Hepatic stellate cell (primary cell): ENCODE data around the gene SLC4A4.

Source experiments
- DNase-seq: peaks from one replicate; pipeline ENCODE4 v3.0.0; 2011; ENCODE audit warnings: low spot score

The SLC4A4 gene

DNA sequence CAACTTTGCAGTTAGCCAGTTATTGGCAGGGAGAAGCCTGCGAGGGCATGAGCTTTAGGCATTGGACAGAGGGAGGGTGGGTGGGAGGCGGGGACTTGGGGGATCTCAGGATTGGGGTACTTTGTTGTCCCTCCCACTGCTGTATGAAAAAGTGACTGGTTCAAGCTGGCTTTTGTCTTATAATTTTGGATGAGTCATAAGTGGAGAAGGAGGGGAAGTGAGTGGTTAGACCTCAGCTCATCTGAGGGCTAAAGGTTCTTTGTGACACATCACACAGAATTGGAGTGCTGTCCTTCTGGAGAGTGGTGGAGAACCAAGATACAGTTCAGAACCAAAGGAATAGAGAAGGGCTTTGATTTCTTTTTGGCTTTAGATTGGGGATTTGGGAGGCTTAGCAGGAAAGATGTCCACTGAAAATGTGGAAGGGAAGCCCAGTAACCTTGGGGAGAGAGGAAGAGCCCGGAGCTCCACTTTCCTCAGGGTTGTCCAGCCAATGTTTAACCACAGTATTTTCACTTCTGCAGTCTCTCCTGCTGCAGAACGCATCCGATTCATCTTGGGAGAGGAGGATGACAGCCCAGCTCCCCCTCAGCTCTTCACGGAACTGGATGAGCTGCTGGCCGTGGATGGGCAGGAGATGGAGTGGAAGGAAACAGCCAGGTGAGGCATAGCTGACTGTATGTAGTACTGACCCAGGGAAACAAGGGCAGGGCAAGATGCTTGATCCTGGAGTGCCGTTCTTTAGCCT lies at the start of gene SLC4A4:
SLC4A4 (plus strand) TSS at position 175 of the 748 bp plus-strand sequence.
- DNase-seq = peak; percentile 70

DNA sequence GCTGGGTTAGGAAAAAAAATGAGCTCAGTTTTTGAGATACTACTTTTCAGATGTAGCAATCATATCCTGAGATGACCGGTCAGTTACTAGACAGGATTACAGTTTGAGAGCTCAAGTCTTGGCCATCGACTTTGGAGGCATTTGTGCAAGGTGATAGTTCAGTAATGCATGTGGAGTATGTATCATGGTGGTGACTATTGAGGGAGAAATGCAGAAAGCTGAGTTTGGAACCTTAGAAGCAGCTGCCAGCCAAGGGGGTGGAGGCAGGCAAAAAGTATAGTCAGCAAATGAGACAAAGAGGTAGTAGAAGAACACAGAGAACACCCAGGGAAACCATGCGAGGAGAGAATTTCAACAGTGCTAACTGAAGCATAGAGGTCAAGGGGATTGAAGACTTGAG lies 48.7 kb upstream of the SLC4A4 start:
- DNase-seq = peak; percentile 40

DNA sequence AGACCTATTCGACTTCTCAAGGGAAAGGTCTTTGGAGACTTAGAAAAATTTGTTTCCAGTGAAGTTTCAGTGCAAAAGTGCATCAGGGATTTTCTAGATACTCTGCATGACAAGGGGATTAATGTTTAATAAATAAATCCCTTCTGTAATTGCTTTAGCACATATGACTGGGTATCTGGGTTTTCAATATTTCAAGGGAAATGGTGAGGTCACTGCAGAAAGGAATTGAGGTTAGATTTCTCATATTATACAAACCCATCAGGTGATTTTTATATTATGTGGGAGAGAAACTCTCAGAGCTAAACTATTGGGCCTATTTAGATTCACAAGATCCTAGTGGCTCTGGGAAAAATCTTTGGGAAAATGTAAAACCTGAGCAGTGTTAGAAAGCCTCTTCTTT lies 48.3 kb upstream of the SLC4A4 start:
- DNase-seq = no peak

DNA sequence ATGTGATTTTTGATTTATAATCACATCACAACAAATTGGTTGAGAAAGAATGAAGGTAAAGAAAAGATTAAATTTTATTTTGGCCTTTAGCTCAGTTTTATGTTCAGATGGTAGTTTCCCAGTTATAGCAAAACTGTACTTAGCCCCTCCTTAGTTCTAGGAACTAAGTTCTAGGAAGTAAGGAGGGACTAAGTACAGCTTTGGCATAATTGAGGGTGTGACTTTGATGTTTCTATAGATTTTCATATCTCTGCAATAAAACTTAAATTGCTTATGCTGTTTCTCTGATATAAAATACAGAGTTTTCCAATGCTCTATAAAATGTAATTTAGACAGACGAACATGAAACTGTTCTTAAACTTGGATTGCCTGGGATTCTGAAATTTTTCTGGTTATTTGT lies 46.6 kb upstream of the SLC4A4 start:
- no peak for DNase-seq

DNA sequence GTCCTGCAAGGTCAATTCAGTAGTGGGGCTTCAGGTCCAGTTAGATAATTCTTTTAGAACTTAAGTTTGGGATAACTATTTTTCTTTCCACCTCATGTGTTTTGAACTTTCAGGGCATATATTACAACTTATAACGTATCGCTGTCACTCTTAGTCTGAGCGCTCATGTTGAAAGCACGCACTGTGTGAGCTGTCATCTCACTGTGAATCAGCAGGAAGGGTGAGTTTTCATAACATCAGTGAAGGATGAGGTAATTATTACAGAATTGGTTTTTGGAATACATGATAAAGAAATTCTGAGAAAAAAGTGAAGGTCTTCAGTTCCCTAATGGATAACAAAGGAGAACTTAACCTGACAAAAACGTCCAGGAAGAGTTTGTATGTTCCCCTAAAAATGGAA lies 45.1 kb upstream of the SLC4A4 start:
- DNase-seq = peak; percentile 57

DNA sequence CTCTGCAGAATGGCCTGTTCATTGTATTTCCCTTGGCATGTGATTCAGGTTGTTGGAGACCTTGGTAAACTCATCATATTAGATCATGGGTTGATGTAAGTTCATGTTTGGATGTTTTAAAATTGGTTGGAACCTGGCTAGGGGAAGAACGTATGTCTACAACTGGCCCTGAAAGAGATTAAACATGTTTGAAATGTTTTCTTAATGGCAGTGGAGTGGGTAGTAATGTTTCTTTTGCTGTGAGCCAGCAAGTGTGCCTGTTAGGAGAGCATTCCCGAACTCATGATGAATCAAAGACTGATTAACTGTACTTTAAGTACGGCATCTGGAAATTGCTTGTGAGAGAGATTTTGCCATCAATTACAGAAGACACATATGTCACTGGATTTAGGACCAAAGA lies 44.5 kb upstream of the SLC4A4 start:
- DNase-seq = no peak

DNA sequence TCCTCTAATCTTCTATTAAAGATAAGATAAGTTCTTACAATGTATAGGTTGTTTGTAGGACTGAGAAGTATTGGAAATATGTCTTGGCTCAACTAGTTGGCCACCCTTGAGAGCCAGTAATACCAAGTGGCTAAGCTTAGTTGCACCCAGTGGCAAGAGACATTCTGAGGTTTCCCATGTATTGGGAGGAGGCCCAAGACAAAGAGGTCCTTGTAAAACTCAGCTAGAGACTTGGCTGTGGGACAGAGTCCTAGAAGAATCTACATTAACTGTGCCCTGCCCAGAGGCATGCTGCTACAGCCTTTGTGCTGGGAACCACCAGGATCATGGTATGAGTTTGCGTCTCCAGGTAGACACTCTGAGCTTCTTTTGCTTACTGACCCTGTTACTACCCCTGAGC lies 41.9 kb upstream of the SLC4A4 start:
- DNase-seq = no peak

DNA sequence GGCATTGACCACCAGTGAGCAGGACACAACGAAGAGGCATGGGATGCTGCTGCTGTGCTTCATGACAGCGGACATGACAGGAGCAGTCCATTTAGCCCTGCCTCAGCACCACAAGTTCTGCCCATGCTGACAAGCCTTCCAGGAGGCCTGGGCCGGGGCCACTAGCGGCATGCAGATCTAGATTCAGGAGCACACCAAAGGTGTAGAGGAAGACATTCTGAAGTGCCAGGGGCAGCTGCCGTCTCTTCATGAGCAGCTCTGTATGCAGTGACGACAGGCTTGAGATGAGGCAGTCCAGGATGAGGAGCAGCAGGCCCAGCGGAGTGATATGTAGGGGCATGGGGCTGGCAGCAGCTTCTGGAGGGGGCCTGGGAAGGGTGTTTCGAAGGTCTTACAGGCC lies 38.5 kb upstream of the SLC4A4 start:
- no peak for DNase-seq

DNA sequence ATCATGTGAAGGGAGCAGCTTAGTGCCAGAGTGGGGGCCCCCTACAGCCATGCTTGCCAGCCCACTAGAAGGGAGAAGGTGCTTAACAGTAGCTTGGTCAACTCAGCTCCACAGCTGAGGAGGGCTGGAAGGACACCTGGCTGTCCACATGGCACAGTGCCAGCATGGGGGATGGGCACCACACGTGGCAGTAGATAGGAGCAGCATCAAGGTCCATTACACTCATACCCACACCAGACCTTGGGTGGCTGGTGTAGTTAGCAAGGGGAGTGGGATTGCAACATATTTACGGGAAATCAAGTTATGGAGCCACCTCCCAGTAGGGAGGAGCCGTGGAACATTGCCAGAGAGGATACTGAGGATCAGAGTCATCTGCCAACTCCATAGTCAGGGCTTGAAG lies 37.9 kb upstream of the SLC4A4 start:
- no peak for DNase-seq

DNA sequence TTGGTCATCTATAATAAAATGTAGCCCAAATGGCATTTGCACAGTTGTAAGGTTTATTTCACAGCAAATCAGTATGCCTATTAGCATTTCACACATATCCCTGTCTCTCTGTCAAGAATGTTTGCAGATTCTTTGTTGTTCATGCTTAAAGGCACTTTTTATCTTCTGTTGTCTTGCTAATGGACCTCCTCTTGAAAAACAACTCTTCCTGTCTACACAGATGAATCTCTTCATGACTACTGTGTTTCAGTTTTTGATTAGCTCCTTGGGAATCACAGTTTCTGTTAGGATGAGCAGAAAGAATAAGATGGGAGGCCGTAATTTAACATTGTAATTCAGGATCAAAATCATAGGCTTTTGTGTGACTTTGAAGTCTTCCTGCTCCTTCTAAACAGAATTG lies 35.5 kb upstream of the SLC4A4 start:
- no peak for DNase-seq

DNA sequence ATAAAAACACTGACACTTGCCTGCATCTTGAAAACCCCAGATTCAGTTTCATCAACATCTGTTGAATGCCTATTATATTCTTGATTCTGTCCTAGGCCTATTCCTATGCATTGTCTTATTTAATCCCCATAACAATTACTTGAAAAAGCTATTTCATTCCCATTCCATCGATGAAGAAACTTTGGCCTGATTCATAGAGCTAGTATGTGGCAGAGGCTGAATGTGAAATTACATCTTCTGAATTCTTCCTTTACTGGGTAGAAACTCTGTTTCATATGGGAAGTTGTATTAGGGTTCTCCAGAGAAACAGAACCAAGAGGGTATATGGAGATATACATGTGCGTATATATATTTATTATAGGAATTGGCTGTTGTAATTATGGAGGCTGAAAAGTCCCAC lies 35.0 kb upstream of the SLC4A4 start:
- DNase-seq = no peak

DNA sequence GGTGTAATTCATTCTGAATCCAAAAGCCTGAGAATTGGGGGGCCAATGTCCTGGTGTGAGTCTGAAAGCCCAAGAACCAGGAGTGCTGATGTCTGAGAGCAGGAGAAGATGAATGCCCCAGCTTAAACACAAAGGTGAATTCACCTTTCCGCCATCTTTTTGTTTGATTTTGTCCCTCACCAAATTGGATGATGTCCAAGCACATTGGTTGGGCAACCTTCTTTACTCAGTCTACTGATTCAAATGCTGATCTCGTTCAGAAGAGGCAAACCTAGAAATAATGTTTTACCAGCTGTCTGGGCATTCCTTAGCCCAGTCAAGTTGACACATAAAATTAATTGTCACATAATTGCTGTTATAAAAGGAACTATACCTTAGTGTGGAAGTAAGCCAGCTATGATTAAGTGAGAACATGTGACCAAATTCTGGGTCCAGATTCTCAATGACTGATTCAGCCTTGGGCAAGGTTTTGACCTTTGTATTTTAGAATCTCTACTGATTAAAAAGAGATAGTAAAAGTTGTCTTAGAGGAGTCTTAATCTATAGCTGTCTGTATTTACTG lies 34.5 kb upstream of the SLC4A4 start:
- DNase-seq = no peak

DNA sequence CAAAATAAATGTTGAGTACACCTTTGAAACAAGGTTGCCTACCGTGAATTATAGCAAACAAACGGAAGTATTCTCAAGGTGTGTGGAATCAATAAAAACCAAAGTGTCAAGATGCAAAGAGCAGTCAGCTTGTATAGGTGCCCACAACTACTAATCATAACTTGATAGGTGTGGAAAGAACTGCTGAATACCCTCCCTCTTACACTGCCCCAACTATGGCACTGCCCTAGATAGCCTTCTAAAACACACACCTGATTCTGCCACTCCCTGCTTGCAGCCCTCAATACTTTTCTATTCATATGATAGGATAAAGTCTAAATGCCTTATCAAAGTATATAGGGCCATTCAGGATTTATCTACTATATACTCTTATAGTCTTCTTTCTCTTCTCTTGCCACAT lies 31.1 kb upstream of the SLC4A4 start:
- DNase-seq = no peak

DNA sequence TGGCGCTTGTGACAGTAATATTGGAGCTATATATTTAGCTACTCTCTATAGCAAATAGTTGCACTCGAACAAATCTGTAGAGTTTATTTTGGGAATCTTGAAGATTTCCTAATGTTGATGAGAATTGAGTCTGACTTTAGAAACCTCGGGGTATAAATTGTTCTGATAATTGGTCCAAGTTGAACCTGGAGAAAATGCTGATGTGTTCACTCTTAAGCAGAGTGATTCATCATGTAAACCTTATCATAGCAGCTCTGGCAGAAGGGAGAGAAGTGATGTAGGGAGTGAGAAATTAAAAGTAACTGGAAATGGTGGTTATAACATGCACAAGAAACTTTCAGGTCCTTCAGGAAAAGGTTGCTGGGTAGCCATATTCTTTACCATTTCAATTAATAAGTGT lies 16.4 kb upstream of the SLC4A4 start:
- no peak for DNase-seq

DNA sequence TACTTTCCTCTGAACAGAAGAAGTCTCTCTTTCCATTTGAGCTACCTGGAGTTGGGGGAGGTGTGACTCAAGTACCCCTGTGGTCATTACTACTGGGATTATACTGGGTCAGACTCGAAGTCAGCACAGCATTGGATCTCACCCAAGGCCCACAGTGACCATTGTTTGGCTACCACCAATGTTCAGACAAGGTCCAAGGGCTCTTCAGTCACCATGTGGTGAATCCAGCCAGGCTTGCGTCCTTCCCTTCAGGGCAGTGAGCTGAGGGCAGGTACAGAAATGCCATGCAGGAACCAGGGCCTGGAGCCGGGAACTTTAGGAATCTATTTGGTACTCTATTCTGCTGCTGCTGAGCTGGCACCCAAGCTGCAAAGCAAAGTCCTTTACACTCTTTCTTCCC lies 5.5 kb upstream of the SLC4A4 start:
- no peak for DNase-seq

DNA sequence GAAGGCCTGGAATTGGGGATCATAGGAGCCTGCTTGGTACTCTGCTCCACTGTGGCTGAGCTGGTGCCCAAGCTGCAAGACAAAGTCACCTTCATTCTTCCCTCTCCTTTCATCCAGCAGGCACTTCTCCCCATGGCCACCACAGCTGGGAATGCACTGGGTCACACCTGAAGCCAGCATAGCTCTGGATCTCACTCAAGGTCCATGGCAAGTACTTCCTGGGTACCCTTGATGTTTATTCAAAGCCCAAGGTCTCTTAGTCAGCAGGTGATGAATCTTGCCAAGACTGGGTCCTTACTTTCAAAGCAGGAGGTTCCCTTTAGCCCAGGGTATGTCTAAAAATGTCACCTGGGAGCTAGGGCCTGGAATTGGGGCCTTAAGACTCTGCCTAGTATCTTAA lies 4.9 kb upstream of the SLC4A4 start:
- DNase-seq = no peak

DNA sequence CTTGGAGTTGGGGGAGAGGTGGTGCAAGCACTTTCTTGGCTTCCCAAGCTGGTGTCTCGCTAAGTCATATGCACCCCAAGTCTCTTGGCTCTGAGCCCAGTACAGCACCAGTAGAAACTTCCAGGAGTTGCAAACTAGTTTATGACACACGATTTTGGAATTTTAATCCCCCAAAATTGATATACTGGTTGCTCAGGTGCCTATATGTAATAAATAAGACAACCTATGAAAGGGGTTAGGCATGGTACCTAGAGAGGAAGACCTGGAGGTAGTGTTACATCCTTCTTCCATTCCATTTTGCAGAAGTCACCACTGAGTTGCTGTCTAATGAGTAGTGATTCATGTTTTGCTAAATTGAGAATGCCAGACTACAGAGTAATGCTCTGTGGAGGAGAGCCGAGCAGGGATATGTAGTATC lies 4.3 kb upstream of the SLC4A4 start:
- DNase-seq = peak; percentile 18

DNA sequence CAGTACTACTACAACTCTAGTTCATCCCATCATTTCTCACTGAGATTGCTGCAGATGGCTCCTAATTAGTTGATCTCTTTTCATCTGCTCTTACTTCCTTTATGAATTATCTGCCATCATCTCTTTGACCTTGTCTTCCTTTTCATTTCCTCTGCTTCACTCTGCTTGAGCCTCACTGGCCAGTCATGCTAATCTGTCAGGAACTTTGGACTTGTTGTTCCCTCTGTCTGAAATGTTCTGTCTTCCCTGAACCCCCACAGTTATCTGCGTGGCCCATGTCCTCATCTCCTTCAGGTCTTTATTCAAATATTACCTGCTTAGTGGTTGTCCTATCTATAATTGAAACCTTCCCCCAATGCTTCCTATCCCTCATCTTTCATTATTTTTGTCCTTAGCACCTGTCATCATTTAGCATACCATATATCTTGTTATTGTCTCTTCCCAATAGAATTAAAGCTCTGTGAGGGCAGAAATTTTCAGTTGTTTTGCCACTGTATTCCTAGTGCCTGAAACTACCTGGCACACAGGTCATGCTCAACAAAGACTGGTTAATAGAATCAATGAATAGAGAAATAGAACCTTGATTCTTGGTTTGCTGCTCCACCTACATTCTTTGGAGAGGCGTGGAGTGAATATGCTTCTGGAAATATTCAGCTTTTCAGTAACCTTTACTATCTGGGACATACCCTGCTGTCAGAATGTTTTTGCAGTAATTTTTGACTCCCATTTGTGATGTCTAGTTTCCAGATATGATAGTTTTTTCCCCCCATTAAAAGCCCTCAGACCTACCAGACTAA lies 5.0 kb downstream of the SLC4A4 start:
- DNase-seq = no peak

DNA sequence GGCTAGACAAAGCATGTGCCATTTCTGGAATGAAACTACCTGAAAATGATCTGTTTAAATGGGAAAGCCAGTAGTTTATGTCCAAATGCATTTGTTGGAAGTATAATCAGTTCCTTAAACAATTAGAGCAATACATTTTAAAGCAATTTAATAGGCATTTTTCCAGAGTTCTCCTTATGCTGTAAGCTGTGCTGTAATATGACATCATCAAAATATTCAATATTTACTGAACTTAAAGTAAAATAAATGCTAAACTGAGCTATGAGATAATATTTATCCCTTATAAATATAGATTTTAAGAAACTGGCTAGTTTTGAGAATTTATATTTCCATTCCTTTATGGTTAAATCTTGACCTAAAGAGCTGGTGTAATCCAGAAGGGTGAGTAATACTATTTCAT lies 7.9 kb downstream of the SLC4A4 start:
- DNase-seq = no peak

DNA sequence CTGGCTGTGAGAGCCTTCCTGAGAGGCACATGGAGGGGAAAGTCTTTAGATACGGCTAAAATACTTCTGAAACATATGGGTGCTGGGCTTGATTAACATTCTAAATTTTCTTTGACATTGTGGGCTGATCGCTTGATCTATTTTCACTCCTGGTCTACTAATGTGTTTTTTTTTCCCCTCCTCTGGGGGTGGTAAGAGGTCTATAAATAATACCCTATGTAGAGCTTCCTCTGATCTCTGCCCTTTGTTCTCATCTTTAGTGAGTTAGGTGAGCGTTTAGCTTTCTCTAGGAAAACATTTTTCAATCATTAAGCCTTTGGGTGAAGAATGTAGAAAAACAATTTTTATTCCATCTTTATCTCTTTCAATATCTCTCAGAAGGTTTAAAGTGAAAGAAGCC lies 9.8 kb downstream of the SLC4A4 start:
- no peak for DNase-seq

DNA sequence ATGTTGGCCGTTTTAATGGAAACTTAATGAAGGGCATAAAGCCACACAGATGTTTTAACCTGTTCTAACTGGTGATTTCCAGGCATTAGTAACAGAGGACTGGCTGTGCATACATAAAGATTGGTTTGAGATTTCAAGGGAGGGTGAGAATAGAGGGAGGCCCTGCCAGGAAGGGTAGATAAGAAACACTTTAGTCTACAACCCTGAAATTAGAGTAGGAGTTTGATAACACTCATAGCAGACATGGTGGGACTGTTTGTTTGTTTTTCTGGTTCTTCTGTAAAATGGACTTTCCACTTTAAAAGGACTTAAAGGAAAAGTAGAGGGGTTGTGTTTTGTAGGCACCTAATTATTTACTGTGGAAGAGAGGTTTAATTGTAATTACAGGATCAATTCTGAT lies 16.2 kb downstream of the SLC4A4 start:
- no peak for DNase-seq

DNA sequence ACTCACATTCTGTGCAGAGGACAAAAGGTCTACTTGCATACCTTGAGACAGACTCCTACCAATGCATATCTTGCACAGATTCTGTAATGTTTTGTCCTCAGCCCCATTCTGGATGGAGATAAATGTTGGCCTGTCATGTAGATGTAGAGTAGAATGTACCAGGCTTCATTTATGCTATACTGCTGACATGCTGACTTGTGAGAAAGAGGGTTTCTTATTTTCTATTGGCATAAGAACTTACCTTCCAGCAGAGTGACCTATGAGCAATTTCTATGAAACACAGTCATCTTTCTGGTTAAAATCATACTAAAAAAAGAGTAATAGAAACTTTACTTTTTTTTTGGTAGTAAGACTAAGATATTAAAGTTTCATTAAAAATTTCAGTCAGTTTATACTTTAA lies 17.2 kb downstream of the SLC4A4 start:
- DNase-seq = no peak

DNA sequence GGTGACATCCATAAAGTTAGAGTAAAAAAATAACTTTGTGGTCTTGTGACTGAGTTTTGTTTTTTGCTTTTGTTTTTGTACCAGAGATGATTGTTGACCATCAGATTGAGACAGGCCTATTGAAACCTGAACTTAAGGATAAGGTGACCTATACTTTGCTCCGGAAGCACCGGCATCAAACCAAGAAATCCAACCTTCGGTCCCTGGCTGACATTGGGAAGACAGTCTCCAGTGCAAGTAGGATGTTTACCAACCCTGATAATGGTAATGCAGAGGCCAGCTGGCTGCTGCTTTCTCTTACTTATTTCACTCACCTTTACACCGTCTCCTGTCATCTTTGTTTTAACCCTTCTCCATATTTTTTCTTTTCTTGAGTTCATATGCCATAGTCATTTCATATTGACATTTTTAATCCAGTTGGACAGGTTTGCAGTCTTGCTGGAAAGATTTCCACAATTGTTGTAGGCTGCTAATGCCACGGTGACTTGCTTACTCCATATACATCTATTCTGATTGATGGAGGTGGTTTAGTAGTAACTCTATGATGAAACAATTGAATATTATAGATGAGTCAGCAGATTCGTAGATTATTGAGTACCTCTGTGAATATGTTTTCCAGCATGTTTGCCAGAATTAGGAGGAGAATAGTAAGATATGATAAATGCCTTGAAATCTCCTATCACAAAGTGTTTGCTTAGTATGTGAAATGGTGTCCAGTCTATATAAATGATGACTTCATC lies 18.3 kb downstream of the SLC4A4 start:
- DNase-seq = no peak
